PFSK-1 (cell line): ENCODE measurements around the gene PCDHGA12.

Source experiments
- POLR2AphosphoS5 ChIP-seq: IDR thresholded peaks from 2 replicates; pipeline ENCODE4 v1.6.1; 2012; ENCODE audit warnings: low read depth, mild to moderate bottlenecking, control low read depth, low read length, moderate library complexity
- TAF1 ChIP-seq: IDR thresholded peaks from 2 replicates; pipeline ENCODE4 v1.6.1; 2012; ENCODE audit warnings: low read length, control low read depth, borderline replicate concordance; ENCODE audit not compliant: insufficient read depth

GRCh38 chr5:141398608-141399007, 31.7 kb upstream of the PCDHGA12 start:
- TF ChIP-seq POLR2AphosphoS5 (no peak), TAF1 (no peak)
